Measurements from ENCODE around the gene MOV10. TPM values are rescaled to one million over a fixed set of nuclear protein-coding genes. Genes with fewer than 3 reads are reported as not detected.

The MOV10 gene
- total and polyA plus RNA-seq, 2 of the 13 experiments (the other 11 are each of a cell fraction or from before 2014, with no cell fraction given), result 56.4 to 58.2 TPM

- TF ChIP-seq ZNF264 (CRISPR knock-in tag; IDR thresholded peaks at IDR 0.05) (no peak), ZNF646 (CRISPR knock-in tag; IDR thresholded peaks at IDR 0.05) (no peak), NONO (IDR thresholded peaks at IDR 0.05) (no peak), NONO (CRISPR knock-in tag; conservative IDR thresholded peaks at IDR 0.05) (0 out of 2 replicates have a peak, but pooled peaks have one; percentile 20), RXRA (CRISPR knock-in tag; IDR thresholded peaks at IDR 0.05) (peak; percentile 53; the same call in 1 of the 2 replicates), FOXP1 (IDR thresholded peaks at IDR 0.05) (no peak), FOXP1 (CRISPR knock-in tag; IDR thresholded peaks at IDR 0.05) (peak; percentile 25; the same call in 1 of the 2 replicates), ZNF746 (CRISPR knock-in tag; IDR thresholded peaks at IDR 0.05) (peak; percentile 73; the same call in 1 of the 2 replicates), HOMEZ (CRISPR knock-in tag; IDR thresholded peaks at IDR 0.05; ENCODE audit: low read depth) (no peak; the same call in 1 of the 2 replicates), PAXIP1 (CRISPR knock-in tag; conservative IDR thresholded peaks at IDR 0.05) (peak; percentile 73), GMEB1 (CRISPR knock-in tag; IDR thresholded peaks at IDR 0.05; ENCODE audit: borderline replicate concordance) (no peak), JARID2 (CRISPR knock-in tag; IDR thresholded peaks at IDR 0.05; ENCODE audit: insufficient replicate concordance) (no peak), SRY (CRISPR knock-in tag; IDR thresholded peaks at IDR 0.05) (0 out of 2 replicates have a peak, but pooled peaks have one; percentile 18), ZNF180 (CRISPR knock-in tag; IDR thresholded peaks at IDR 0.05; ENCODE audit: borderline replicate concordance, low read depth) (no peak)
These were observed 26.1 kb downstream of the MOV10 start (continued) for GRCh38 chr1:112700290-112701226.
